ENCODE data around the gene SLC16A10. TPM values are rescaled to one million over a fixed set of nuclear protein-coding genes. Genes with fewer than 3 reads are reported as not detected.
"Not testable (repeated sequence)": the region's sequence is repeated elsewhere in the genome, so short reads cannot be mapped to it uniquely, and the experiment has no call there.

Gene SLC16A10
- total RNA-seq, 2 experiments from 2014 or later, result 6.6 to 8.1 TPM

DNA sequence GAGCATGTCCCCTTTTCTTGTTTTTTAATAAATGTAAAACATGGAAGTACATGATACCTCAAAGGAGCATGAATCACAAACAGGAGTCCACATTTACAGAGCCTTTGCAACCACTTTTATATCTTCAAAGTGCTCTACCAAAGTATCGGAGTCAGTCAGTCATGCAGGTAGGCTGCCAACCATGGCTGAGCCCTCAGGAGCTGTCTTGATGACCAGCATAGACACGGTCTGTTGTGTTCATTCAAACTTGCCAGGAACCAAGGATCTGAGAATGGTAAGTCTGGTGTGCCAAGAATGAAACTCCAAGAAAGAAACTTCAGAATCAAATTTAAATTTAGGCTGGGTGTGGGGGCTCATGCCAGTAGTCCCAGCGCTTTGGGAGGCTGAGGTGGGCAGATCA lies 111.5 kb downstream of the SLC16A10 start:
- Mint-ChIP-seq H3K36me3 (ENCODE audit: low read depth) (peaks cover 3% of the 10 kb centered on the region), H3K27me3 (ENCODE audit: low read depth) (no peaks in the 10 kb centered on the region), H3K4me1 (ENCODE audit: low read depth) (peaks cover 24% of the 10 kb centered on the region), H3K9me3 (no peaks in the 10 kb centered on the region), H3K27ac (no peak overlapping the region), H3K4me3 (no peak overlapping the region)
- DNase-seq, result no peak
- CTCF ChIA-PET, result interaction anchor here (1.3 kb wide), 1 partner anchor 14 kb away, joined by 4 read pairs; no protein-coding TSS in a partner anchor
- intact Hi-C loops (cut with micrococcal nuclease), result no loop called here

DNA sequence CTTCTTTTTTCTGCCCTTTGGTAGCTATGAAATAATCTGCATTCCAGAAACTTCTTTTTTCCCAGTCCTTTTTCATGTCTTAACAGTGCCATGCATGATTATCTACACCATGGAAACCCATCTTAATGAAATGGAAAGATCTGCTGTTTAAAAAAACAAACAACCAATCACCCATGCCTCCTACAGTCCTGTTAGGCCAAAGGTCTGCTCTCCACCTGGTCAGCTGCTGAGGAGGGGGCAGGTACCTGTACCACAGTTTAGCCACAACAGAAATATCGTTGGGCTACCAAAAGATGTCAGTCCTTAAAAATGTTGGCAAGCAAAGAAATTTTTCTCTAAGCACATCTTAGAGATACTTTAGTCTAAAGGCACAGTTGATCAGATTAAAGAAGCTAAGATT lies 112.6 kb downstream of the SLC16A10 start:
- Mint-ChIP-seq H3K9me3 (no peaks in the 10 kb centered on the region), H3K4me3 (no peak overlapping the region), H3K27me3 (ENCODE audit: low read depth) (no peaks in the 10 kb centered on the region), H3K36me3 (ENCODE audit: low read depth) (peaks cover 3% of the 10 kb centered on the region), H3K27ac (no peak overlapping the region), H3K4me1 (ENCODE audit: low read depth) (peaks cover 24% of the 10 kb centered on the region)
- DNase-seq, result no peak
- CTCF ChIA-PET, result interaction anchor here (1.3 to 2.3 kb wide), 3 partner anchors 10 to 142 kb away, joined by 3 to 11 read pairs (median 4); no protein-coding TSS in a partner anchor
- intact Hi-C loops (cut with micrococcal nuclease), result no loop called here

DNA sequence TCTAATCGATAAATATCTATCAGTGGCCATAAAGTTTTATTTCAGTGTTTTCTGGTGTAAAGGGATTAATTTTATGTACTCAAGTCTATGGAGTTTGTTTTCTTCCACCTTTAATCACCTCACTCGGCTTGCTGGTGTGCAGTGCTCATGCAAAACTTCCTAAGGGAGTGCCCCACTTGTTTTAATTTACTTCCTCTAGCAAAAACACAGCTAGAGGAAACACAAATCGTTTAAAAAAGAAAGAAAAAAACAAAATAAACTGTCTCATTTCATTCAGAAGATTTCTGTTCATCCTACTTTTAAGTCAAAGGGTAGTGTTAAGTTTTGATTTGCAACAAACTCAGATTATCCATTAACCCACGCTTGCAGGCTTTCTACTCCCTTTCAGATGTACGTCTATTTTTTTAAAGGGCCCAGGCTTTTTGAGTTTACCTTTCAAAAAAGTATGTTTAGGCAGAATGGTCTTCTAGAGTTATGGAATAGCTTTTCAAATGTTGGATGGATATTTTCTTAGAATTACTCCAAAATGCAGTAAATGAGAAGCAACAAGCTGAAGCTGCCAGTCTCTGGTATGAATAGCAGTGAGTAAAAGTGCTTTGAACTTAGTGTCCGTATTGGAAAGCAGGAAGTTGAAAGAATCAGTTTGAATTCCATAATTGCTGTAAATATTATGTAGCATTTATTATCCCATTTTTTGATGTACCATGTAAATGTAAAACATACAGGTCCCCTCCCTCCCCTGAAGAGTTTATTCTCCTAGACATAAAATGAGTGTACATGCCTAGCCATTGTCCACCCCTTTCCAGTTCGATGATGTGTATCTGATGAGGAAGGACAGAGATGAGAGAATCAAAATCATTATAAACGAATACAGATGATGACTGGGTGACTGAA lies 113.3 kb downstream of the SLC16A10 start:
- Mint-ChIP-seq H3K9me3 (no peaks in the 10 kb centered on the region), H3K4me1 (ENCODE audit: low read depth) (peaks cover 24% of the 10 kb centered on the region), H3K36me3 (ENCODE audit: low read depth) (peaks cover 3% of the 10 kb centered on the region), H3K4me3 (no peak overlapping the region), H3K27me3 (ENCODE audit: low read depth) (no peaks in the 10 kb centered on the region), H3K27ac (no peak overlapping the region)
- no peak for DNase-seq
- intact Hi-C loops (cut with micrococcal nuclease), result no loop called here
- CTCF ChIA-PET, result interaction anchor here (1.3 to 2.3 kb wide), 3 partner anchors 10 to 143 kb away, joined by 3 to 11 read pairs (median 4); no protein-coding TSS in a partner anchor

DNA sequence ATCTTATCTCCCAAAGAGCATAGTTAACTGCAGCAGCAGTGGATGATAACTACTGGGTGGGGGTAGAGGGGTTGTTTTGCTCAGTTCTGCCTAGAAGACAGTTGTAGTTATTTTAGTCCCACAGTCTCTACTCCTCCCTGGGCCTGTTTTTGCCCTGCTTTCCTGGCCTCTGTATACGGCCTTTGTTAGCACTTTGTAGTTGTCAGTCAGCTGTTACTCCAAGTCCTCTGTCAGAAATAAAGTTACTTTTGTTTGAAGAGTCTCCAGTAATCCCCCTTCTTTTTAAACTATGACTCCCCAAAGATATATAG lies 113.9 kb downstream of the SLC16A10 start:
- H3K4me3 Mint-ChIP-seq, result no peak overlapping the region
- CTCF ChIA-PET, result interaction anchor here (0.5 to 2.3 kb wide), 3 partner anchors 9 to 717 kb away, joined by 3 to 11 read pairs (median 3); no protein-coding TSS in a partner anchor
- H3K4me1 Mint-ChIP-seq (ENCODE audit: low read depth), result peaks cover 24% of the 10 kb centered on the region
- DNase-seq, result no peak
- intact Hi-C loops (cut with micrococcal nuclease), result no loop called here
- peaks cover 3% of the 10 kb centered on the region for H3K36me3 Mint-ChIP-seq (ENCODE audit: low read depth)
- H3K27ac Mint-ChIP-seq, result no peak overlapping the region
- no peaks in the 10 kb centered on the region for H3K9me3 Mint-ChIP-seq
- no peaks in the 10 kb centered on the region for H3K27me3 Mint-ChIP-seq (ENCODE audit: low read depth)

DNA sequence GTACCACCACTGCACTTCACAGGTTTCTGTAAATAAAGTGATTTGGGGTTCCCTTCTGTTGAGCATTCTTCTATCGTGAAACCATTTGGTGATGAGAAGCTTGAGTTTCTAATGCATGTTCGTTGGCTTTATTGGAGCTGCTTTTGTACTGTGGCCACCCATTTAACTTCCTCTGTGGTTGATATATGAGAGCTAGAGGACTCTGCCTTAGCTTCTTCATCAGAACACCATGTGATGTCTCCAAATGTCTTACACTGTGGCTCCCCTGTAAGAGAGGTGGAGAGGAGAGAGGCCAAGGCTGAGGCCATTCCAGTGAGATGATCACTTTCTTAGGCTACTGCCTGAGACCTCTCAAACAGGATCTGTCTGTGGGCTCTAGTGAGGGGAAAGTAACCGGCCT lies 114.5 kb downstream of the SLC16A10 start:
- Mint-ChIP-seq H3K4me1 (ENCODE audit: low read depth) (peaks cover 24% of the 10 kb centered on the region), H3K36me3 (ENCODE audit: low read depth) (peaks cover 3% of the 10 kb centered on the region), H3K4me3 (no peak overlapping the region), H3K27ac (no peak overlapping the region), H3K27me3 (ENCODE audit: low read depth) (no peaks in the 10 kb centered on the region), H3K9me3 (no peaks in the 10 kb centered on the region)
- CTCF ChIA-PET, result interaction anchor here (0.5 to 2.3 kb wide), 2 partner anchors 8 to 718 kb away, joined by 3 to 11 read pairs; no protein-coding TSS in a partner anchor
- intact Hi-C loops (cut with micrococcal nuclease), result no loop called here
- no peak for DNase-seq

DNA sequence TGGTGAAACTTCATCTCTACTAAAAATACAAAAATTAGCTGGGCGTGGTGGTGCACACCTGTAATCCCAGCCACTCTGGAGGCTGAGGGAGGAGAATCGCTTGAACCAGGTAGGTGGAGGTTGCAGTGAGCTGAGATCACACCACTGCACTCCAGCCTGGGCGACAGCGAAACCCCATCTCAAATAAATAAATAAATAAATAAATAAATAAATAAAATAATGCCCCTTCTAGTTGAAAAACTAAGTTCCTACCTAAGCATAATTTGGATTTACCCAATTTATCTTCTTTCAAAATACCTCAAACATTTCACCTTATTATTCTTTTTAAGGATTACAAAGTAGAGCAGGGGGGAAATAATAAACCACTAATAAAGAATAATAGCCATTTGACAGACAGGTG lies 116.2 kb downstream of the SLC16A10 start:
- H3K27ac Mint-ChIP-seq; H3K9me3 Mint-ChIP-seq; H3K36me3 Mint-ChIP-seq (ENCODE audit: low read depth); DNase-seq; CTCF ChIA-PET; intact Hi-C loops (cut with micrococcal nuclease); H3K4me3 Mint-ChIP-seq; H3K27me3 Mint-ChIP-seq (ENCODE audit: low read depth): not testable (repeated sequence)
- H3K4me1 Mint-ChIP-seq (ENCODE audit: low read depth), result peaks cover 24% of the 10 kb centered on the region

DNA sequence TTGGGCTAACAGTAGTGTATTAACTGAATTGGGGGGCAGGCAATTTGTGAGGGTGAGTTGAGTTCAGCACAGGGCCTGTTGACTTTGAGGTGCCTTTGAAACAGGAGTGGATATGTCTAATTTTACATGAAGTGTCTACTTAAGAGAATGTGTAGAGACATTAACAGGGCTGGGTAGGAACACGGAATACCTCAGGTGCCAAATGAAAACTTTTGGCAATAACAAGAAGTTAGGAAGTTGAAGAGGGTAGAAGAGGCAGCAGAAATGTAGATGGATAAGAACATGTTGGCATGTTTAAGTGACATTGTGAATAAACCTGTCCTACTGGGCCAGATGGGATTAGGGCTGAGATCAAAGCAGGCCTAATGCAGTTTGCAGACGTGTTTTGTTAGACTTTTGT lies 117.0 kb downstream of the SLC16A10 start:
- Mint-ChIP-seq H3K4me1 (ENCODE audit: low read depth) (peaks cover 21% of the 10 kb centered on the region), H3K9me3 (no peaks in the 10 kb centered on the region), H3K27ac (no peak overlapping the region), H3K27me3 (ENCODE audit: low read depth) (no peaks in the 10 kb centered on the region), H3K4me3 (no peak overlapping the region), H3K36me3 (ENCODE audit: low read depth) (no peaks in the 10 kb centered on the region)
- intact Hi-C loops (cut with micrococcal nuclease), result no loop called here
- CTCF ChIA-PET, result no interaction called here
- no peak for DNase-seq

DNA sequence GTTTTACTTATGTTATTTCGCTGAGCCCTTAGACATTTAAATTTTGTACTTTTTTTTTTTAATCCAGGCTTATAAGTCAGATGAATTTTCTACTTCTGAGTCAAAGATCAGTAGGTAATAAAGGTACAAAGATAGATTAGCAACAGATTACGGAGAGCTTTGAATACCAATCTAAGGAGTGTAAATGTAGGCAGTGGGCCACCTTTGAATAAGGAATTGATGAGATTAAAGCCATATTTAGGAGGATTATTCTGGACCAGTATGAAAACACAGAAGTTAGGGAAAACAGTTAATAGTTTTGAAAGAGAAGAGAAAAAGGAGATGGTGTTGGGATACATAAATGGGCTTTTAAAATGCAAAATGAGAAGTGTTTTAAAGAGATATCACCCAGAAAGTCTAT lies 117.6 kb downstream of the SLC16A10 start:
- H3K4me1 Mint-ChIP-seq (ENCODE audit: low read depth), result peaks cover 17% of the 10 kb centered on the region
- intact Hi-C loops (cut with micrococcal nuclease), result no loop called here
- CTCF ChIA-PET, result no interaction called here
- DNase-seq, result no peak
- no peak overlapping the region for H3K27ac Mint-ChIP-seq
- no peaks in the 10 kb centered on the region for H3K9me3 Mint-ChIP-seq
- H3K36me3 Mint-ChIP-seq (ENCODE audit: low read depth), result no peaks in the 10 kb centered on the region
- H3K27me3 Mint-ChIP-seq (ENCODE audit: low read depth), result no peaks in the 10 kb centered on the region
- H3K4me3 Mint-ChIP-seq, result no peak overlapping the region

DNA sequence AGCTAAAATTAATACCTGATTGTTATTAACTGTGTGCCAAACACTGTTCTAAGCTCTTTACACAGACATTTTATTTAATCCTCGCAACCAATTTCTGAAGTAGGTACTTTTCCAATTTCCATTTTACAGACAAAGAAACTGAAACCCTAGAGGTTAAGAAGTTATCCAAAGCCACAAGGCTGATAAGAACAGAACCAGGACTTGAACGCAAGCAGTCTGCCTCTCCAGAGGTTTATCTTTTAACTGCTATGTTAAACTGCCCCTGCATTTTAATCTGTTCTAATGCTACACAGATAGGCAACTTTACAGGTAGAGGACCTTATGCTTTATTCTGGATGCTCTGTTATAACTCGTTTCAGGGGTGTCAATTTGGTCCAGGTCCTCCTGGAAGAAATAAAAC lies 118.2 kb downstream of the SLC16A10 start:
- H3K4me1 Mint-ChIP-seq (ENCODE audit: low read depth), result peaks cover 11% of the 10 kb centered on the region
- H3K36me3 Mint-ChIP-seq (ENCODE audit: low read depth), result no peaks in the 10 kb centered on the region
- no peak overlapping the region for H3K4me3 Mint-ChIP-seq
- intact Hi-C loops (cut with micrococcal nuclease), result no loop called here
- no peaks in the 10 kb centered on the region for H3K9me3 Mint-ChIP-seq
- H3K27me3 Mint-ChIP-seq (ENCODE audit: low read depth), result no peaks in the 10 kb centered on the region
- CTCF ChIA-PET, result interaction anchor here (5.6 kb wide), 1 partner anchor 147 kb away, joined by 84 read pairs; no protein-coding TSS in a partner anchor
- DNase-seq, result no peak
- H3K27ac Mint-ChIP-seq, result no peak overlapping the region

DNA sequence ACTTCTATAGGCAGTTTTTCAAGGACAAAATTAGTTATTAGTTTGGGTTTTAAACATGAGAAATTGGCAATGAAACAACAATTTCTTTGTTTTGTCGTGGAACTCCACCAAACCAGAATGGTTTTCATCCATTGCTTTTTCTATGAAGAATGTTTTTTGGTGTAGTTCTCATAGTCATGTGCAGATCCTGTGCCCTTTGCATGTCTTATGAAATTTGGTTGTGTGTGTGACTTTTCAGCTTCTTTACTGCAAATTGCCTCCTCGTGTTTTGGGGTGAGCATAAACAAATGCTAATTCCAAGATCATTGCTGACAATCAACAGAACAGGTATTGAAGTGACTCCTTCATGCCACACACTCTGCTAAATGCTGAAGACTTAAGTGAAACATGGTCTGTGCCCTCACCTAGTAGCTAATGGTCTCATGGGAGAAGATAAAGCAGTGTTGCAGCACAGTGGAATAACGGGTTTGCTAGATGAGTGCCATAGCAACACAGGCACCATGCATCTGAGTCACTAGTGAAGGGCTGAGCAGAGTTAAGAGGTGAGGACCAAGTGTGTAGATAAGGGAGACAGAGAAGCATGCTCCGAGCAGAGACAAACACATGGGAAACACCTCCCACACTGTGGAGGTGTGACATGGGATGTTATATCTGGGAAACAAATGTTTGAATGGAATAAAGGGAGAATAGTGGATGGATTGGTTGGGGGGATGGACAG lies 120.0 kb downstream of the SLC16A10 start:
- no peak overlapping the region for H3K27ac Mint-ChIP-seq
- no peaks in the 10 kb centered on the region for H3K4me1 Mint-ChIP-seq (ENCODE audit: low read depth)
- H3K27me3 Mint-ChIP-seq (ENCODE audit: low read depth), result no peaks in the 10 kb centered on the region
- DNase-seq, result no peak
- no peaks in the 10 kb centered on the region for H3K9me3 Mint-ChIP-seq
- intact Hi-C loops (cut with micrococcal nuclease), result no loop called here
- CTCF ChIA-PET, result interaction anchor here (0.7 to 5.6 kb wide), 2 partner anchors 149 to 845 kb away, joined by 3 to 84 read pairs; no protein-coding TSS in a partner anchor
- H3K4me3 Mint-ChIP-seq, result no peak overlapping the region
- no peaks in the 10 kb centered on the region for H3K36me3 Mint-ChIP-seq (ENCODE audit: low read depth)

DNA sequence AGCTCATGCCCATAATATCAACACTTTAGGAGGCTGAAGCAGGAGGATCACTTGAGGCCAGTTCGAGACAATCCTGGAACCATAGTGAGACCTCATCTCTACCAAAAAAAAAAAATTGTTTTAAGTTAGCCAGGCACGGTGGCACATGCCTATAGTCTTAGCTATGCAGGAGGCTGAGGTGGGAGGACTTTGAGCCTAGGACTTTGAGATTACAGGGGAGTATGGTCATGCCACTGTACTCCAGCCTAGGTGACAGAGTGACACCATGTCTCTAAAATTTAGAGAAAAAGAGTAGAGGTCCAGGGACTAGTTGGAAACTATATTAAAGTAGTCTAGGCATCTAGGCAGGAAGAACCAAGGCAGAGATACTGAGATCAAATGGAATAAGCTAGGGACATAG lies 121.6 kb downstream of the SLC16A10 start:
- H3K27ac Mint-ChIP-seq, result no peak overlapping the region
- no peaks in the 10 kb centered on the region for H3K9me3 Mint-ChIP-seq
- no peaks in the 10 kb centered on the region for H3K36me3 Mint-ChIP-seq (ENCODE audit: low read depth)
- no peak for DNase-seq
- H3K4me3 Mint-ChIP-seq, result no peak overlapping the region
- no peaks in the 10 kb centered on the region for H3K4me1 Mint-ChIP-seq (ENCODE audit: low read depth)
- intact Hi-C loops (cut with micrococcal nuclease), result no loop called here
- CTCF ChIA-PET, result interaction anchor here (1.0 to 5.6 kb wide), 10 partner anchors 44 to 199 kb away, joined by 3 to 84 read pairs (median 7); no protein-coding TSS in a partner anchor
- H3K27me3 Mint-ChIP-seq (ENCODE audit: low read depth), result no peaks in the 10 kb centered on the region

DNA sequence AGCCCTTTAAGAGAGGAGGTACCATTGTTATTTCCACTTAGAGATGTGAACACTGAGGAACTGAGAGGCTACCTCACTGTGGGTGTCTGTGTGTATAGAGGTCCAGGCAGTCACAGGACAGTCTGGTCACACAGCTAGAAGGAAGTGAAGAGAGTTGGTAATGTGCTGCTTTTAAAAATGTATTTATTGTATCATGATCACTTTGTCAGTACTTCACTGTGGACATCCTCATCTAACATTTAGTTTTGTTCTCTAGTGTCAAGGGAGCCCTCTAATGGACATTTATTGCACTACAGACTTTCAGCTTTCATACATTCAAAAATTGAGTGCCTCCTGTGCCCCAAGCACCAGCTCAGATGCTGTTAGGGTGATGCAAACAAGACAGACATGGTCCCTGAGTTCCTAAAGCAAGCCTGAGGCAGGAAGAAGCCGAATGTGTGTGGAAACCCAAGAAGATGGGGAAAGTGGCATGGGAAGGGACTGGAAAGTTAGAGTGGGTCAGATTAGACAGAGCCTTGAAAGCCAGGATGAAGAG lies 123.0 kb downstream of the SLC16A10 start:
- CTCF ChIA-PET, result interaction anchor here (0.6 to 5.6 kb wide), 28 partner anchors 10 to 679 kb away, joined by 3 to 84 read pairs (median 4); a partner anchor contains a TSS
- no peaks in the 10 kb centered on the region for H3K36me3 Mint-ChIP-seq (ENCODE audit: low read depth)
- H3K27ac Mint-ChIP-seq, result no peak overlapping the region
- no peak overlapping the region for H3K4me3 Mint-ChIP-seq
- no peaks in the 10 kb centered on the region for H3K4me1 Mint-ChIP-seq (ENCODE audit: low read depth)
- H3K27me3 Mint-ChIP-seq (ENCODE audit: low read depth), result no peaks in the 10 kb centered on the region
- H3K9me3 Mint-ChIP-seq, result no peaks in the 10 kb centered on the region
- peak; percentile 22 for DNase-seq
- intact Hi-C loops (cut with micrococcal nuclease), result loop anchor here (1.0 to 2.0 kb wide), 6 partner anchors 123 to 833 kb away; partner anchors contain the start of gene SLC16A10
